Stimulated activated CD4-positive, alpha-beta T cell treated with anti-CD3 and anti-CD28 coated beads, Interleukin-4, amount 100 ng/mL, for 4 hours (primary cell): ENCODE results near the gene SKIC2.

Source experiments
- DNase-seq, 2 experiments: peaks; one replicate each; pipeline ENCODE4 v3.0.0-alpha.2; 2020

Gene SKIC2

GRCh38 chr6:31945507-31946369, 13.2 kb upstream of the SKIC2 start, which contains the start of gene CFB:
Gene CFB, plus strand, starts transcription at chr6:31946095. Its CDS starts 127 bp downstream, at chr6:31946222.
- DNase-seq: no peak

- DNase-seq: no peak
Observed at GRCh38 chr6:31946370-31946885, 12.5 kb upstream of the SKIC2 start.

- DNase-seq: no peak
Observed at GRCh38 chr6:31947070-31947675, 11.8 kb upstream of the SKIC2 start.

- no peak for DNase-seq
Observed at GRCh38 chr6:31947864-31948263, 11.1 kb upstream of the SKIC2 start.

GRCh38 chr6:31948306-31948705, 10.7 kb upstream of the SKIC2 start:
- no peak for DNase-seq

- no peak for DNase-seq
Observed at GRCh38 chr6:31948753-31949413, 10.1 kb upstream of the SKIC2 start.

- no peak for DNase-seq
Observed at GRCh38 chr6:31949926-31950548, 8.9 kb upstream of the SKIC2 start.

GRCh38 chr6:31952140-31952805, 6.7 kb upstream of the SKIC2 start:
- no peak for DNase-seq

GRCh38 chr6:31952890-31953289, 6.1 kb upstream of the SKIC2 start:
- DNase-seq: no peak

- DNase-seq: no peak
Observed at GRCh38 chr6:31954511-31954910, 4.5 kb upstream of the SKIC2 start.

- no peak for DNase-seq
Observed at GRCh38 chr6:31956796-31957195, 2.2 kb upstream of the SKIC2 start.

- no peak for DNase-seq
Observed at GRCh38 chr6:31958412-31958740, 599 bp upstream of the SKIC2 start.

- DNase-seq: no peak
Observed at GRCh38 chr6:31961616-31962015, 2.6 kb downstream of the SKIC2 start.

GRCh38 chr6:31963921-31964320, 4.9 kb downstream of the SKIC2 start:
- no peak for DNase-seq

- no peak for DNase-seq
Observed at GRCh38 chr6:31965700-31966099, 6.7 kb downstream of the SKIC2 start.

- DNase-seq: no peak
Observed at GRCh38 chr6:31966506-31966905, 7.5 kb downstream of the SKIC2 start.

GRCh38 chr6:31966997-31967925, 8.3 kb downstream of the SKIC2 start:
- no peak for DNase-seq

- no peak for DNase-seq
Observed at GRCh38 chr6:31967926-31968320, 8.9 kb downstream of the SKIC2 start.

- no peak for DNase-seq
Observed at GRCh38 chr6:31968326-31968725, 9.4 kb downstream of the SKIC2 start.

- DNase-seq: no peak
Observed at GRCh38 chr6:31968791-31969711, 10.1 kb downstream of the SKIC2 start.
